NCI-H2227 (cell line): ENCODE results near the gene PPBP.

ENCODE experiments used
- DNase-seq: peaks from one replicate; lab custom pipeline; 2025; ENCODE audit not compliant: unreplicated experiment; lab: John Stamatoyannopoulos, UW

PPBP gene, protein sequence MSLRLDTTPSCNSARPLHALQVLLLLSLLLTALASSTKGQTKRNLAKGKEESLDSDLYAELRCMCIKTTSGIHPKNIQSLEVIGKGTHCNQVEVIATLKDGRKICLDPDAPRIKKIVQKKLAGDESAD

DNA sequence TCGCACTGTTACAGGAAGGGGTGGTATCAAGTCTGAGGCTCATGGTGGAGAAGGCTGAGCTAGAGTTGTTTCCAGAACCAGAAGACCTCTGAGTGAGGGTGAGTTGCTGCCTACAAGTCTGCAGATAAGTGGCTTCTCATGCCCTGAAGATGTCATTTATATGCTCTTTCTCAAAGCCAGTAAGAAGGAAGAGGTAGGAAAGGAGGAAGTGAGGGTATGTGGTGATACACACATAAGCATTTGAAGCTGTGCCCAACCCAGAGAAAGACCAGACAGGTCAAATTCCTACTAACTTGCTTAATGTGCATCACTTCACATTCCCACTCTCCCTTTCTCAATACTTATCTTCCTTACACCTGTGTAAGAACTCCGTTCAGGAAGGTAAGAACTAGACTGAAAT is at the start of gene PPBP:
PPBP (minus strand) TSS at position 130 of the 400 bp plus-strand sequence; CDS start at position 43, 87 bp downstream.
- no peak for DNase-seq

DNA sequence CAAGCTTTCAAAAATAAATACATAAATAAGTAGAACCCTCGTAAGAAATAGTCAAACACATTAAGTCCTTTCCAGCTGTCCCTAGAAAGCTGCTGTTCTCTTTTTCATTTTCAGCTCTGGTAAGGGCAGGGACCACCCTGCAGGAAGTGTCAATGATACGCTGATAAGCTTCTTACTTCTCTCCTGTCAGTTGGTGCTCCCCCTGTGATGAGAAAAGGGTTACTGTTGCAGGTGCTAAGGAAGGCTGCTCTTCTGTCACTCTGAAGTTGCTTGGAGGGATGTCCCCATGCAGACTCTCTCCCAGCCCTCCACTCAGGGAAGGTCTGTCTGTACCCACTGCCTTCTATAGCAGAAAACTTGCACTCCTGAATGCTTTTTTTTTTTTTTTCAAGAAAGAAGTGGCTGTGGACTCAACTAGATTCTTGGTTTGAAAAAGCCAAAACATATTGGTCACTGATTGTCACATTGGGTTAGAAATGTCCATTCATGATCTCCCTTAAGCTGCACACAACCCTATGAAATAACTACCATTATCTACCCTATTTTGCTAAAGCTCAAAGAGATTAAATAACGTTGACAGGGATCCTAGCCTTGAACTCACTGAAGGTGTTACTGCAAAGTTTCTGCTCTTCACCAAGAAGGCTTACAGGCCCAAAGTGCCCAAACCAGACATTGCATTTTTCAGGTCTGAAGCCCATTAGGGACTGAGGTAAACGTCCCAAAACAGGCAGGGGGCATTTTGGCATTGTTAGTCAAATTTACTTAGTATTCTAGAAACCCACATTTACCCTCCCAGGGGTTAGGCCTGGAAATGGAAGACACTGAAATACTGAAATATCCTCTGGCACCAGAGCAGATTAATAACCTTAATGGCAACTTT is 49.3 kb upstream of the PPBP start:
- DNase-seq: no peak

DNA sequence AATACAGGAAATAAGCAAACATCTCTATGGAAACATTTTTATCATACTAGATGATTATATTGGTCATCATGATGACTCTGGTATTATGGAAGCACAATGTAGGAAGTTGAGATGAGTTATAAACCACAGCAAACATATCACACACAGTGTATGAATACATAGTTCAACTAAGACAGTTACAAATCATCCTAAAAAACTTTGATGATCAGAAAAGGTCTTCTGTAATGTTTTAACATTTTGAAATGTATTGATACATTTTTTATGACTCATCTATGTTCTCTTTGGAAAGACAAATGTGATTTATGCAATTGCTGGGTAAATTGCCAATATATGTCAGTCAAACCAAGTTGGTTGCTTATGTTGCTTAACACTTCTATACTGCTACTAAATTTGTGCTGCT is 45.7 kb upstream of the PPBP start:
- no peak for DNase-seq

DNA sequence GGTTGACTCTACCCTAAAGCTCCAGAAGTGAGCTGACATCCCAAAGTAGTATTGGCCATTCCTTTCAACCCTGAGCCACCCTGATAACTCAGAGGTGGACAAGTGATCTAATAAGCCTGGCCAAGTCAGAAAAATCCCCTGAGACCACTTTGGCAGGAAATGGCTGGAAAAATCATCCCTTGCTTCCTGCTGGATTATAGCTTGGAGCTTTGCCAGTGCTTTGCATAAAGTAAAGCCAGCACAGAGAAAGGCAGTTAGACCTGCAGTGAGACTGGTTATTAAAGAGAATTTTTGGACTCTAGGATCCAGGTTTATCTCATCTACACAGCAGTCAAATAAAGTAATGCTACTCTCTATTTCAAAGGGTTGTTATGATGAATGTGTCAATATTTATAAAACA is 44.1 kb upstream of the PPBP start:
- DNase-seq: no peak

DNA sequence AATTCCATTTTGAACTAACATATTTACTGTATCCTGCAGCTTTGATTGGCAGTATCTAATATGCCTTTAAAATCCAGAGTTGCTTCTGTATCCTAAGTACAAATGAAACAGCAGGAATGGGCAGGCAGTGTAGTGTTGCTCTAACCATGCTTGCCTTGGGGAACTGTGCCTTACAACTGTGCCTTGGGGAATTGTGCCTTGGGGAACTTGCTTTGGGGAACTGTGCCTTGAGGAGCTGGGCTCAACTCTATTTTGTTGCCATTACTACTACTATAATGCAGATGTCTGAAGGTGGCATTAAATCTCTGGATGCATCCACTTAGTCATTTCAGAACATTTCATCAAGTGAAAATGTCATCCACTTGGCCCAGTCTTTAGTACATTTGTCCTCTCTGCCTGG is 43.6 kb upstream of the PPBP start:
- no peak for DNase-seq

DNA sequence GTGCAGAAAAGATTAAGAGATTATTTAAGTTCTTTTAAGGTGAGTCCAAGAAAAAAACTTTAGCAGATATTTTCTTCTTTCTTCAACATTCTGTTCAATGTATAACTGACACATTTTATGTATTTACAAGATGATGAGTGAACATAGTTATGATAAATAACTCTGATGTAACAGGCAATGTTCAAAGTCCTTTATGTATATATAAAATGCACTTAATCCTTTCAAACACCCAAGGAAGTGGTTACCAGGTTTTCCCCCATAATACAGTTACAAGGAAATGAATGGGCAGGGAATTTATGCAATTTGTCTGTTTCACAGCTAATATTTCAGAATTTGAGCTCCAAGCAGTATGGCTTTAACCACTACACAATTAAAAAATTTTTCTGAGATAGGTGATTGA is 42.3 kb upstream of the PPBP start:
- DNase-seq: no peak

DNA sequence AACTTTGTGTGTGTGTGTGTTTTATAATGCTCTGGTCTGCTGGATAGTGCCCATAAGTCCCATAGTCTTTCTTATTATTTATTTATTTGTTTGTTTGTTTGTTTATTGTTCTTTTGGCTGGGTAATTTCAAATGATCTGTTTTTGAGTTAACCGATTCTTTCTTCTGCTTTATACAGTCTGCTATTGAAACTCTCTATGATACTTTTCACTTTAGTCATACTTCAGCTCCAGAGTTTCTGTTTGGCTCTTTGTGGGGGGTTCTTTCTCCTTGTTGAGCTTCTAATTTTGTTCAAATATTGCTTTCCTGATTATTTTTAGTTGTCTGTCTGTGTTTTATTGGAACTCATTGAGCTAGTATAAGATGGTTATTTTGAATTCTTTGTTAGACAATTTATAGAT is 40.5 kb upstream of the PPBP start:
- DNase-seq: no peak

DNA sequence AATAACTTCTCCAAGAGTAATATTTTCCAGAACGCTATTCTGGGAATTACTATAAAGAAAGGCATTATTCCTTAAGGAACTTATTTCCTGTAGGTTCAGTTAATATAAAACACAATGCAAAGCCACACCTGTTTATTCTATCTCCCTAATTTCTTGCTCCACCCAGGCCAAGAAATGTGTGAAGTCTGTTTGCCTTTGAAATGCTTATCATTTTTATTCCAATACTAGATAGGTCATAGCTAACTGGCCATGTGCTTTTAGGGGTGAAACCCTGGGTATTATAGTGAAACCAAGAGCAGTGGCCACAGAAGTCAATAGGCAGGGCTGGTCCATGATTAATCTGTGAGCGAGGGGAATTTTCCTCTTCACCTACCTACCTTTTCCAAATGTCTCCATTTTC is 35.7 kb upstream of the PPBP start:
- no peak for DNase-seq

DNA sequence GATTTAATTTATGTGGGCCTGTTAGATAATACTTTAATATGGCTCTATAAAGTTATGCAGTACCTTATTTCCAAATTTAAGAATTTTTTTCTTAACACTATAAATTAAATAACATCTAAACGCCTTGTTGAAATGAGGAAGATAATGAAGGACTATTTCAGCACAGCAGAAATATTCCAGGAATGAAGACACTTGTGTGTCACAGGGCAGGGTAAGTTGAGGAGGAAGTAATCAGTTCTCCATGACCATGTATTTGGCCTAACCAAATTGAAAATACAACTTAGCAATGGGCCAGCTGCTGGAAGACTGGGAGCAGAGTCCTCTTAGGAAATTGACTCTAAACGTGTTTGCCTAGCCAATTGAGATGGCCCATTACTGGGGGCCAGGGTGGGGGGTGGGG is 33.6 kb upstream of the PPBP start:
- DNase-seq: no peak

DNA sequence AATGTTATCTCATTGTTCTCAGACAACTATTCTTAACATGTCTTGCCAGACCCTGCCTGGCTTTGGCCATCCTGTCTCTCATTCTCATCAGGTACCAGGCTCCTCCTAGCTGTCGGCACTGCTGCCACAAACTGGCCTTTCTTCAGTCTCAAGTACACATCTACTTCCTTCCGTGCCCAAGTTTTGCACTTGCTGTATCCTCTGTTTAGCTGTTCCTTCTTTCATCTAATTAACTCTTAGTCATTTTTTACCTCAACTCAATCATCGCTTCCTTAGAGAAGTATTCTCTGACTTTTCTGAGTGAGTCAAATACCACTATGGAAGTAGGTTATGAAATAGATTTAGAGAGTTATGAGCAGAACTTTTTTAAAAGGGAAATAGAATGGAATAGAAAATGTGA is 30.8 kb upstream of the PPBP start:
- no peak for DNase-seq

DNA sequence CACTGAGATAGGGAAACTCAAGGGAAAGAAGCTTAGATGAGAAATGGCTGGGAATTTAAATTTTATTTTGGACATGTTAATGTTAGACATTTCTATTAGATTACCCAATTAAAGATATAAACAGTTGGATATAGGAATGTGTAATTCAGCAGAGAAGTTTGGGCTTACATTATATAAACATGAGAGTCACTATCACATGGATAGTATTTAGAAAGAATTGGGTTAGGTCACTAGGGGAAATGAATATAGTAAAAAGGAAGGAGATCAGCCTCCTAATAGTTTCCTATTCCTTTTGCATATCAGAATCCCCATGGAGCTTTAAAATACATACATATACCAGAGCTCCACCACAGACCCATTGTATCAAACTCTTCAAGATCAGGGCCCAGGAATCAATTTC is 30.1 kb upstream of the PPBP start:
- no peak for DNase-seq

DNA sequence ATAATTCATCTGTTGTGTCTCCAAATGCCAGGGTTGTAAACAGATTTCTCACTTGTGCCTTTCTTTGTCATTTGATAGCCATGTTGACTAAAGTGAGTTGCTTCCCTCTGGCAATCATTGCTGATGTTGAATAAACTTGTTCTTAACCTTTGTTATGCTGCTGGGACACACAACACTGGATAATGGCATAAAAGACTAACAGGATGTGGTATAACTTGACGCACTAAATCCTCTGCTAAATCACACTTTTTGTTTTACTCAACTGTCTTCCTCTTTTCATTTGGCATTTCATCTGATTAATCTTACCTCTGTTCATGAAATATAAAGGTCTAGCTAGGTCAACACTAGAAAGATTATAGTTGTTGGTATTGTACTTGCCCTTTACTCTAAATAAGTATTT is 28.1 kb upstream of the PPBP start:
- no peak for DNase-seq

DNA sequence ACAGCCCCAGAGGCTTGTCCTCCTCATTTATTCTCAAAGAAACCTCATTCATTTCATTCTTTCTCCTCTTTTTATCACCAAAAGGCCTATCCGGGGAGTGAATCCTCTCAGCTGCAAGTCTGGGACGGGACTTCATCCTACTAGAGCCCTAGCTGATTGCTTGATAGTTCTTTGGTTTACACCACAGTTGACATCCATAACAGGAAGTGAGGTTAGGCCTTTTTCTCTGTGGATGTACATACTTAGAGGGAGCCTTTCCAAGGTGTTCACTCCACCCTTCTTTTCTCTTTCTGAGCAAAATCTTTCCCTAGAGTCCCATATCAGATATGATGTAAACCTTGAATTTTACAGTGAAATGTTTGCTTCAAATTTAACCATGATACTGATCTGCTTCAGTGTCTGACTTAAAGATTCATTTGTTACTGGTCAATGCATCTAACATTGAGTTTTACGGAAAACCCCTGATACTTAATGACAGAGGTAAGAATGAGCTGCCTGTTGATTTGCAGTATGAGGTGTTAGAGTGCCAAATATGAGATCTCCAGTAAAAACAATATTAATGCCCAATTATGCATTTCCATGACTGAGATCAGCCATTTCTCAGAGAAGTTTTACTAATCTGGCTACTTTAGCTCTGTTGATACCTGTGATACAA is 27.3 kb upstream of the PPBP start:
- DNase-seq: no peak

DNA sequence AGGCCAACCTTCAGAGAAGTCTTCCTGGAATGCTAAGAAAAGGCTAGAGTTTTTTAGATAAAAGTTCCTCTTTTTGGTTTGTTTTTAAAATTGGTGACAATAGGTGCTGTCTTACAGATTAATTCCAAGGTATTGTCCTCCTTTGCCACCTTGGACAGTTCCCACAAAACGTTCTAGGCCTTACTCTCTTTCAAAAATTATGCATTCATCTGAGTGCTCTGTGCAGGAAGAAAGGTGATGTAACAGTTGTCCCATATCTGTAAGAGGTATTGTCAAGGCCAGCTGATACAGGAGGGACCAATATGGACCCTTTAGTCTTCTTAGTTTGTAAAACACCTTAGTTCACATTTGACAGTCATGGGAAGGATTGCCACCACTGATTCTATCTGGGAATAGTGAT is 26.3 kb upstream of the PPBP start:
- DNase-seq: no peak

DNA sequence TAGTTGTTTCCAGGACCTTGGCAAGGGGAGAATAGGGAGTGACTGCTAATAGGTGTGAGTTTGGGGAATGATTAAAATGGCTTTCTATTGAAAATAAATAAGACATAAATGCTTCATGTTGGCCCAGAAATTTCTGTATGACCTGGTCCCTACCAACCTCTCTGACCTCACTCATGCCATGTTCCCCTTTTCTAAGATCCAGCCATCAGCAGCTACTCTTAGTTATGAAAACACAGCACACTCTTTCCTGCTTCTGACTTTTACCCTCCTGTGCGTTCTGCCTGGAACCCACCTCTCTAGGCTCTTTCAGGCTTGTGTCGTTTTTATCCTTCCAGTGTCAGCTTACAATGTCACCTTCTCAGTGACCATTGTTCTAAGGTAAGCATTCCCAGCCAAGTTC is 25.3 kb upstream of the PPBP start:
- no peak for DNase-seq

DNA sequence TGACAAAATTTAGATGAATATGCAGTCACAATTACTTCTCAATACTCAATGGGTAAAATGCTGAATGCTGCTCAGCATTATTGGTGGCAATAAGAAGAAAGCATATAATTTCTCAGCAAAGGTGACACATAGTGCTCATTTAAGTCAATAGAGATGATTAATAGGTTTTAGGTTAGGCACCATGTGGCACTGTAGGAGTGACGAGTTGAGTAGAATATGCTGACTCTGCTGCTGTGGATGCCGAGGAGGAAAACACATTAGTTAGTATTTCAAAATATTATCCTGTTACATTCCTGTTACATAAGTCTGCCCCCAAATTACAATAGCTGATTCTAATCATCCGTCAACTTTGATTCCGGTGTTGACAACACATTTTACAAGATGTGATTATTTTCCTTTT is 24.1 kb upstream of the PPBP start:
- DNase-seq: no peak

DNA sequence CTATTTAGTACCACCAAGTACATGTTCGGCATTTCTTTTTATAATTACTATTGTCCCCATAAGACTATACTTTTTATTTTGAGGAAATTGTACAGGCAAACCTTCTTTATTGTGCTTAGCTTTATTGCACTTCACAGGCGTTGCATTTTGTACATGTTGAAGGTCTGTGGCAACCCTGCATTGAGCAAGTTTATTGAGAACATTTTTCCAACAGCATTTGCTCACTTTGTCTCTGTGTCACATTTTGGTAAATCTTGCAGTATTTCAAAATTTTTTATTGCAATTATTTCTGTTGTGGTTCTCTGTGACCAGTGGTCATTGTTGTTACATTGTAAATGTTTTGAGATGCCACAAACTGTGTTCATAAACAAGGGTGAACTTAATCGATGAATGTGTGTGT is 21.3 kb upstream of the PPBP start:
- DNase-seq: no peak

DNA sequence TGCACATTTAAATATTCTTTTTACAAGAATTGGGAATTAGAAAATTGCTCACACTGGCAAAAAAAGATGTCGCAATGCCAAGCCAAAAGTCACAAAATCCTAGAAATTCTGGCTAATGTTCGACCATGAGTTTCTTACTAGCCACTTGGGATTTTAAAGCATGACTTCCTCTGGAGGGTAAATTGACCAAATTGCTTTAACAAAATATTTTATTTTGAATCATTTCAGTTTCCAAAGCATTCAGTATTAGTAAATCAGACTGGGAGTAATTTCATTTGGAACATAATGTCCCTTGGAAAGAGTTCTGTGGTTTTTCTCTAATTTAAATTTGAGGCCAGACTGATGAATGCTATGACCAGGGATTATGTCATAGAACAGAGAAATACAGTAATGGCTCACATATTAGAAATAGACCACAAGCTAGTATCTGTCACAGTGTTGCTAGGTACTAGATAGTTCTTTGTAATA is 18.1 kb upstream of the PPBP start:
- no peak for DNase-seq

DNA sequence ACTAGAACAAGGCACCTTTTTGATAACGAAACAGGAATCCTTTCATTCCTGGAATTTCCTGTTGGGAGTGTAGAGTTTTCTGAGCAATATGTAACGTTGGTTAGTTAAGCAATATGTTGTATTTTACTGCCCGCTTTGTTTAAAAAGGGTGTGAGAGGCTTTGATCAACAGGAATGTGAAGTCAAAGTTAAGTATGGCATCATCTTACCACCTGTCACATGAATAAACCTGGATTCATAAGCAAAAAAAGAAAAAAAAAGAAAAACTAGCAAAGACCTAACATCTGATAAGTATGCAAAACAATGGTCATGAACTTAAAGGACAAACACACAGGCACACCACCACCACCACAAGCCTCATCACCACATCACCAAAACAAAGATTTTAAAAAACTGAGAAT is 17.5 kb upstream of the PPBP start:
- DNase-seq: no peak

DNA sequence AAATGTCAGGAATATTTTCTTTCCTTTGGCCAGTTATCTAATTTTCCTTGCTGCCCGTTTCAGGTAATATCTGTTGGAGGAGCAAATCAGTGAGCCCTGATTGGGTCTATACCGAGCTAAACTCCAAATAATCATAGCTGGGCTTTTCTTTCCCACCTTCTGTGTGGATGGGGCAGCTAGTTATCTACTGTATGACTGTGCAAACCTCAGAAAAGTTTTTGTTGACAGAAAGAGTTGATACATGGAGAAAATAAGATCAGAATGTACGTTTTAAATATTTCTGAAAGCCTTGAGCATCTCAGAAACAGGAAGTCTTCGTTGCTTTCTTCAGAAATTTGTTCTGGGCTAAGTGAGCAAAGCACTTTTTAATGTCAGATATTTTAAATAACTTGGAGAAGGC is 16.7 kb upstream of the PPBP start:
- no peak for DNase-seq

DNA sequence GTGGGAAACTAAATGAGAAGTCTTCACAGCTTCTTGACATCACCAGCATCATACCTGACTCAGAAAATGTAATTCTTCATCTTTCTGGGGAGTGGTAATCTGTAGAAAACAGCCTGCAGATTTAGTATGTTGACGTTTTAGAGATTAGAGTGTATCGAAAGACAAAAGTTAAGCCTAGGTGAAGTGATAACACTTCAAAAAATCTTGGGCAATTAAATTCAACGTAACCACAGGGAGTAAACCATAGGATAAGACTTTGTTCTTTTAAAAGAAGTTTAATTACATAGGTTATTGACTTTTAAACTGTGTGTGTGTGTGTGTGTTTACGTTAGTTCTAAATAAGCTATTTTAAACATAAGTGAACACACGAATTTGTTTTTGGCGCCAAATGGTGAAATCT is 12.3 kb upstream of the PPBP start:
- no peak for DNase-seq
